Endothelial cell of coronary artery (primary cell): Measurements from ENCODE around the gene CTAGE8. TPM values are rescaled to one million over a fixed set of nuclear protein-coding genes. Genes with fewer than 3 reads are reported as not detected.

Experiments used
- total RNA-seq: library from RNA; depleted of rRNA; stranded (reverse); fragments of >200 nt; gene quantifications from 2 replicates; pipeline ENCODE4 v1.2.3, GENCODE V29; 2014

Gene CTAGE8, protein sequence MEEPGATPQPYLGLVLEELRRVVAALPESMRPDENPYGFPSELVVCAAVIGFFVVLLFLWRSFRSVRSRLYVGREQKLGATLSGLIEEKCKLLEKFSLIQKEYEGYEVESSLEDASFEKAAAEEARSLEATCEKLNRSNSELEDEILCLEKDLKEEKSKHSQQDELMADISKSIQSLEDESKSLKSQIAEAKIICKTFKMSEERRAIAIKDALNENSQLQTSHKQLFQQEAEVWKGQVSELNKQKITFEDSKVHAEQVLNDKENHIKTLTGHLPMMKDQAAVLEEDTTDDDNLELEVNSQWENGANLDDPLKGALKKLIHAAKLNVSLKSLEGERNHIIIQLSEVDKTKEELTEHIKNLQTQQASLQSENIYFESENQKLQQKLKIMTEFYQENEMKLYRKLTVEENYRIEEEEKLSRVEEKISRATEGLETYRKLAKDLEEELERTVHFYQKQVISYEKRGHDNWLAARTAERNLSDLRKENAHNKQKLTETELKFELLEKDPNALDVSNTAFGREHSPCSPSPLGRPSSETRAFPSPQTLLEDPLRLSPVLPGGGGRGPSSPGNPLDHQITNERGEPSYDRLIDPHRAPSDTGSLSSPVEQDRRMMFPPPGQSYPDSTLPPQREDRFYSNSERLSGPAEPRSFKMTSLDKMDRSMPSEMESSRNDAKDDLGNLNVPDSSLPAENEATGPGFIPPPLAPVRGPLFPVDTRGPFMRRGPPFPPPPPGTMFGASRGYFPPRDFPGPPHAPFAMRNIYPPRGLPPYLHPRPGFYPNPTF
- total RNA-seq: not detected in 2 replicates

DNA sequence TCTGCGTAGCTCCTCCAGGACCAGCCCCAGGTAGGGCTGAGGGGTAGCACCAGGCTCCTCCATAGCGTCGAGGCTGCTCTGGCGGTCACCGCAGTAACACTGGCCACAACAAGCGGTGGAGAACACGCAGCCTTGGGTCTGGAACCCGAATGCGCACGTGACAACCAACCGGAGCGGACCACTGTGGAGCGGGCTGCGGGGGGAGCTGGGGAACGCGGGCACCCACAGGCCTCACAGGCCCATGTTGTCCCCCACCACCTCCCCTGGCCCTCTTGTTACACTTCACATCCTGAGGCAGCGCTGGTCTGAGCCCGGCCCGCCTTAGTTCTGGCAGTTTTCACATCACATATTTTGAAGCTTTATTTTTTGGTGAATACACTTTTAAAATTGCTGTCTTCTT is at the start of gene CTAGE8:
CTAGE8 (minus strand) TSS at position 101 of the 400 bp plus-strand sequence; CDS start at position 63, 38 bp downstream.

GRCh38 chr7:144311872-144312469 is 42.9 kb upstream of the CTAGE8 start, which contains the start of gene OR2A1:
Gene OR2A1 (plus strand): TSS chr7:144312419. CDS start chr7:144318125, 5,706 bp downstream.

GRCh38 chr7:144264692-144265091 is 4.4 kb downstream of the CTAGE8 start, which contains the start of gene OR2A7:
Gene OR2A7 (minus strand): TSS chr7:144264792. CDS start chr7:144259628, 5,164 bp downstream.

GRCh38 chr7:144239365-144239764 is 29.7 kb downstream of the CTAGE8 start, which contains the start of gene OR2A42:
Gene OR2A42 (minus strand): TSS chr7:144239605. CDS start chr7:144232843, 6,762 bp downstream.

Other genes starting within 250 kb of the CTAGE8 start
- gene OR2A5, start 220.3 kb downstream of the CTAGE8 start, total RNA-seq: not detected in 2 replicates
- gene OR2A25, start 199.5 kb downstream of the CTAGE8 start, total RNA-seq: not detected in 2 replicates
- gene OR2A12, start 183.0 kb downstream of the CTAGE8 start, total RNA-seq: not detected in 2 replicates
- not detected in 2 replicates for gene OR2A2, start 159.7 kb downstream of the CTAGE8 start, total RNA-seq
- not detected in 2 replicates for gene OR2A14, start 146.1 kb downstream of the CTAGE8 start, total RNA-seq
- 0.18 and 0.56 TPM in 2 replicates for gene CTAGE4, start 85.8 kb downstream of the CTAGE8 start, total RNA-seq
- gene ARHGEF35, start 73.5 kb downstream of the CTAGE8 start, total RNA-seq: 0.18 and 0.56 TPM in 2 replicates
- gene OR2A42, start 29.7 kb downstream of the CTAGE8 start, total RNA-seq: 0.09 TPM in 1 of 2 replicates, not detected in the other
- under 0.01 and 0.09 TPM in 2 replicates for gene OR2A7, start 4.5 kb downstream of the CTAGE8 start, total RNA-seq
- under 0.01 TPM in 1 of 2 replicates, not detected in the other for gene OR2A1, start 43.1 kb upstream of the CTAGE8 start, total RNA-seq
- gene ARHGEF5, start 86.1 kb upstream of the CTAGE8 start, total RNA-seq: 0.45 and 0.94 TPM in 2 replicates
- gene NOBOX, start 134.4 kb upstream of the CTAGE8 start, total RNA-seq: not detected in 2 replicates